ENCODE data around the gene PREB.

DNA sequence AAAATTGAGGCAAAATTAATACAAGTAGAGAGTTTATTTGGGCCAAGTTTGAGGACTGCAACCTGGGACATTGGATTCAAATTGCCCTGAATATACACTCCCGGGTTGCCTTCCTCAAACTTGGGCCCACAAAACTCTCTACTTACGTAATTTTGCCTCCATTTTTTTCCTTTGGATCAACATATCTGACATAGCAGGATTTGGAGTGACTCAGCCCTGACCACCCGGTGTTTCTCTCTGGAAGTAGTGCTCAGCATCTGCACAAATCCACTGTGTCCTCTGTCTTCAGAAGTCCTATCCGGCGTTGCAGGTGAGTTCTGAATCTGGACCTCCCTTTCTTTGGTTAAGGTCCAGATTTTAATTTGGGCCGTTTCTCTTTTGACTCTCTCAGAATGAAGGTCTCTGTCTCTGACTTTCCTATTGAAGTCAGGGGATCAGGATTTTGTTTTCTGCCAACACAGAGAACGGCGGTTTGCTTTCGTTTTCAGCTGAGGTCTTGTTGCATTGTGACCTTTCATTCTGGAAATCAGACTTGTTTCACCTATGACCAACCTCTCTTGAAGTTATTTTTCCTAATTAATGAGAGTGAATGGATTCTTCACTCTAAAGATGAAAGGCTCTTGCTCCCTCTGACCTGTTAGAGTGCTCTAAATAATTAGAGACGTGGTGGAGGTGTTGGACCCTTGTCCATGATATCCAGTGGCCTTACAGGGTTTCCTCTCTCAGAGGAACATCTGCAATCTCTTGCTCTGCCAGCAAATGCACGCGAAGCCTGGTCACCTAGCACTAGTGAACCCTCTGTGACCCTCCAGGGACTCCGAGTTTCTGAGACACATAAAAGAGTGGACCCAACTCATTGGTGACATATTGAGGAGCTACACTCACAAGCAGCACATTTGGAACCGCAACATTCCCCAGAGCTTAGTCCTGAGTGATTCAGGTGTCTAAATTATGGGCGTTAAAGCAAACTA lies 28.0 kb upstream of the PREB start:
- TF ChIP-seq, protein P1, sequence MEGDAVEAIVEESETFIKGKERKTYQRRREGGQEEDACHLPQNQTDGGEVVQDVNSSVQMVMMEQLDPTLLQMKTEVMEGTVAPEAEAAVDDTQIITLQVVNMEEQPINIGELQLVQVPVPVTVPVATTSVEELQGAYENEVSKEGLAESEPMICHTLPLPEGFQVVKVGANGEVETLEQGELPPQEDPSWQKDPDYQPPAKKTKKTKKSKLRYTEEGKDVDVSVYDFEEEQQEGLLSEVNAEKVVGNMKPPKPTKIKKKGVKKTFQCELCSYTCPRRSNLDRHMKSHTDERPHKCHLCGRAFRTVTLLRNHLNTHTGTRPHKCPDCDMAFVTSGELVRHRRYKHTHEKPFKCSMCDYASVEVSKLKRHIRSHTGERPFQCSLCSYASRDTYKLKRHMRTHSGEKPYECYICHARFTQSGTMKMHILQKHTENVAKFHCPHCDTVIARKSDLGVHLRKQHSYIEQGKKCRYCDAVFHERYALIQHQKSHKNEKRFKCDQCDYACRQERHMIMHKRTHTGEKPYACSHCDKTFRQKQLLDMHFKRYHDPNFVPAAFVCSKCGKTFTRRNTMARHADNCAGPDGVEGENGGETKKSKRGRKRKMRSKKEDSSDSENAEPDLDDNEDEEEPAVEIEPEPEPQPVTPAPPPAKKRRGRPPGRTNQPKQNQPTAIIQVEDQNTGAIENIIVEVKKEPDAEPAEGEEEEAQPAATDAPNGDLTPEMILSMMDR (IDR thresholded peaks at IDR 0.05): no peak
- no peak for TF ChIP-seq POLR2A (IDR thresholded peaks at IDR 0.05)
- no peak for TF ChIP-seq POLR2AphosphoS5 (IDR thresholded peaks at IDR 0.05)
